ENCODE results near the gene DDX17. TPM values are rescaled to one million over a fixed set of nuclear protein-coding genes. Genes with fewer than 3 reads are reported as not detected.

DDX17 gene
- polyA plus RNA-seq, 1 donor from 2014 or later: 996 TPM

GRCh38 chr22:38435965-38436364 is 70.1 kb downstream of the DDX17 start:
- no peak overlapping the region for H3K27ac ChIP-seq (ENCODE audit: low read length)
- no peaks in the 10 kb centered on the region for H3F3A ChIP-seq (ENCODE audit: insufficient read depth, low read length, poor library complexity, severe bottlenecking)
- no peak overlapping the region for H2AFZ ChIP-seq (ENCODE audit: low read depth, low read length)
- no peaks in the 10 kb centered on the region for H3K27me3 ChIP-seq (ENCODE audit: insufficient read depth, low read depth, low read length)
- H3K9me2 ChIP-seq (ENCODE audit: insufficient read depth, low read length): no peaks in the 10 kb centered on the region
- H3K79me2 ChIP-seq (replicated peaks; ENCODE audit: insufficient read depth, low read length): no peaks in the 10 kb centered on the region
- no peaks in the 10 kb centered on the region for H3K9me3 ChIP-seq (ENCODE audit: low read length)
- no peak overlapping the region for H3K9ac ChIP-seq (ENCODE audit: low read length)
- no peak overlapping the region for H3K4me2 ChIP-seq (ENCODE audit: low read length)
- no peak overlapping the region for H3K4me3 ChIP-seq (ENCODE audit: low read length)
- TF ChIP-seq POLR2AphosphoS5 (IDR thresholded peaks at IDR 0.05): no peak
- no peak for TF ChIP-seq RAD21 (conservative IDR thresholded peaks at IDR 0.05)
- no peak for TF ChIP-seq REST (IDR thresholded peaks at IDR 0.05; ENCODE audit: borderline replicate concordance)
- no peak for TF ChIP-seq EP300 (conservative IDR thresholded peaks at IDR 0.05; ENCODE audit: poor library complexity, severe bottlenecking)
- no peak for TF ChIP-seq EZH2 (IDR thresholded peaks at IDR 0.05; ENCODE audit: borderline replicate concordance, insufficient read depth, low read length, poor library complexity, severe bottlenecking)
- TF ChIP-seq TAF1 (IDR thresholded peaks at IDR 0.05; ENCODE audit: low read depth): no peak
- no peak for TF ChIP-seq CTCF (IDR thresholded peaks at IDR 0.05; ENCODE audit: poor library complexity, severe bottlenecking)
- no peak for TF ChIP-seq MXI1 (conservative IDR thresholded peaks at IDR 0.05; ENCODE audit: poor library complexity, severe bottlenecking)
- TF ChIP-seq SMC3 (conservative IDR thresholded peaks at IDR 0.05; ENCODE audit: poor library complexity): no peak
- H4K20me1 ChIP-seq (ENCODE audit: insufficient read depth): no peaks in the 10 kb centered on the region
- no peaks in the 10 kb centered on the region for H3K36me3 ChIP-seq (ENCODE audit: insufficient read depth, low read length)

GRCh38 chr22:38435010-38435409 is 71.1 kb downstream of the DDX17 start:
- Histone ChIP-seq H3F3A (ENCODE audit: insufficient read depth, low read length, poor library complexity, severe bottlenecking) (no peaks in the 10 kb centered on the region), H3K79me2 (replicated peaks; ENCODE audit: insufficient read depth, low read length) (no peaks in the 10 kb centered on the region), H3K4me2 (ENCODE audit: low read length) (no peak overlapping the region), H4K20me1 (ENCODE audit: insufficient read depth) (no peaks in the 10 kb centered on the region), H3K4me3 (ENCODE audit: low read length) (no peak overlapping the region), H3K9me2 (ENCODE audit: insufficient read depth, low read length) (no peaks in the 10 kb centered on the region), H3K27me3 (ENCODE audit: insufficient read depth, low read depth, low read length) (no peaks in the 10 kb centered on the region), H2AFZ (ENCODE audit: low read depth, low read length) (no peak overlapping the region), H3K9ac (ENCODE audit: low read length) (no peak overlapping the region), H3K36me3 (ENCODE audit: insufficient read depth, low read length) (no peaks in the 10 kb centered on the region), H3K27ac (ENCODE audit: low read length) (no peak overlapping the region), H3K9me3 (ENCODE audit: low read length) (no peaks in the 10 kb centered on the region)
- TF ChIP-seq TAF1 (IDR thresholded peaks at IDR 0.05; ENCODE audit: low read depth) (no peak), CTCF (IDR thresholded peaks at IDR 0.05; ENCODE audit: poor library complexity, severe bottlenecking) (no peak), MXI1 (conservative IDR thresholded peaks at IDR 0.05; ENCODE audit: poor library complexity, severe bottlenecking) (no peak), RAD21 (conservative IDR thresholded peaks at IDR 0.05) (no peak), EP300 (conservative IDR thresholded peaks at IDR 0.05; ENCODE audit: poor library complexity, severe bottlenecking) (no peak), SMC3 (conservative IDR thresholded peaks at IDR 0.05; ENCODE audit: poor library complexity) (no peak), EZH2 (IDR thresholded peaks at IDR 0.05; ENCODE audit: borderline replicate concordance, insufficient read depth, low read length, poor library complexity, severe bottlenecking) (no peak), POLR2AphosphoS5 (IDR thresholded peaks at IDR 0.05) (no peak), REST (IDR thresholded peaks at IDR 0.05; ENCODE audit: borderline replicate concordance) (no peak)

Measured in neural cell (in vitro differentiated cells).